Astrocyte (in vitro differentiated cells and primary cell): ENCODE data around the gene FCHO2.

Source experiments
- EZH2 ChIP-seq: IDR thresholded peaks from 2 replicates; pipeline ENCODE4 v1.6.1; 2012; ENCODE audit warnings: mild to moderate bottlenecking, low read length, inconsistent platforms; ENCODE audit not compliant: insufficient read depth
- TF ChIP-seq, protein P1 (sequence below): IDR thresholded peaks from 2 replicates; pipeline ENCODE4 v1.5.1; 2011; ENCODE audit warnings: low read depth, mild to moderate bottlenecking, inconsistent platforms, low read length, moderate library complexity; ENCODE audit not compliant: insufficient read depth

GRCh38 chr5:73126957-73127356 is 171.1 kb downstream of the FCHO2 start:
- TF ChIP-seq, protein P1, sequence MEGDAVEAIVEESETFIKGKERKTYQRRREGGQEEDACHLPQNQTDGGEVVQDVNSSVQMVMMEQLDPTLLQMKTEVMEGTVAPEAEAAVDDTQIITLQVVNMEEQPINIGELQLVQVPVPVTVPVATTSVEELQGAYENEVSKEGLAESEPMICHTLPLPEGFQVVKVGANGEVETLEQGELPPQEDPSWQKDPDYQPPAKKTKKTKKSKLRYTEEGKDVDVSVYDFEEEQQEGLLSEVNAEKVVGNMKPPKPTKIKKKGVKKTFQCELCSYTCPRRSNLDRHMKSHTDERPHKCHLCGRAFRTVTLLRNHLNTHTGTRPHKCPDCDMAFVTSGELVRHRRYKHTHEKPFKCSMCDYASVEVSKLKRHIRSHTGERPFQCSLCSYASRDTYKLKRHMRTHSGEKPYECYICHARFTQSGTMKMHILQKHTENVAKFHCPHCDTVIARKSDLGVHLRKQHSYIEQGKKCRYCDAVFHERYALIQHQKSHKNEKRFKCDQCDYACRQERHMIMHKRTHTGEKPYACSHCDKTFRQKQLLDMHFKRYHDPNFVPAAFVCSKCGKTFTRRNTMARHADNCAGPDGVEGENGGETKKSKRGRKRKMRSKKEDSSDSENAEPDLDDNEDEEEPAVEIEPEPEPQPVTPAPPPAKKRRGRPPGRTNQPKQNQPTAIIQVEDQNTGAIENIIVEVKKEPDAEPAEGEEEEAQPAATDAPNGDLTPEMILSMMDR = no peak
- TF ChIP-seq EZH2 = no peak
